ENCODE measurements around the gene UBE2J2.

The UBE2J2 gene

DNA sequence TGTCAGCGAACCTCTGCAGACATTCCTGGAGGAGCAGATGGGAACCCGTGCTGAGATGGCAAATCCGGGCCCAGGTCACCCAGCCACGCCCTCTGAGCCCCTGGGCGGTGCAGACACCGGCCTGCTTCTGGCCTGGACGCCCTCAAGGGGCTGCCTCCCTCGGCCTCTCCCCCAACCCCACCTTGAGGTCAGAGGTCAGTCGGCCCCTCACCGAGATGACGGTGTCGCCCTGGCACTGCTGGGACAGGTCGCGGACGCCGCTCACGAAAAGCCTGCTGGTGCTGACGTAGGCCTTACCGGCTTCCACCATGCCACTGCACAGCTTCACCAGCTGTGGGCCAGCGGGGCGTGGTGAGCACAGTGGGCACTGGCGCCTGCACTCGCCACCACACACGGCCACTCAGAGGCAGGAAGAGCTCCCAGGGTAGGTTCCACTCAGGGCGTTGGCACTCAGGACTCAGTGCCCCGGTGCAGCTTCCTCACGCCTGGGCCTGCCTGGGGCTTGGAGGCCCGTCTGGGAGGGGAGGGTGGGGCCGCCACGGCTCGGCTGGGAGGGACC lies 29.4 kb upstream of the UBE2J2 start:
- no peak overlapping the region for H3K4me2 ChIP-seq (ENCODE audit: low read length, poor library complexity, severe bottlenecking)
- no peak overlapping the region for H4K91ac ChIP-seq (ENCODE audit: low read length)
- no peak overlapping the region for H2BK12ac ChIP-seq (ENCODE audit: low read length in 2 of 2)
- H3K4me1 ChIP-seq (ENCODE audit: control insufficient read depth, insufficient read depth, low read depth, low read length) = peaks cover 51% of the 10 kb centered on the region
- WGBS = 91% methylated on average over 31 of the region's 31 CpGs
- H3K18ac ChIP-seq (ENCODE audit: low read depth in 1 of 2, low read length in 2 of 2) = no peak overlapping the region
- H2AK5ac ChIP-seq (ENCODE audit: low read length, severe bottlenecking) = no peak overlapping the region
- H2BK15ac ChIP-seq (ENCODE audit: low read depth, poor library complexity, severe bottlenecking) = no peak overlapping the region
- no peak overlapping the region for H3K4me3 ChIP-seq (ENCODE audit: insufficient read depth in 1 of 2, low read depth in 1 of 2, low read length in 2 of 2)
- peaks cover 21% of the 10 kb centered on the region for H3K79me1 ChIP-seq (replicated peaks; ENCODE audit: low read length, poor library complexity, severe bottlenecking)
- H2AFZ ChIP-seq (ENCODE audit: low read depth, low read length) = no peak overlapping the region
- no peak overlapping the region for H2BK120ac ChIP-seq (ENCODE audit: low read depth, low read length)
- no peak overlapping the region for H2BK5ac ChIP-seq (ENCODE audit: low read depth, low read length, poor library complexity, severe bottlenecking)
- H3K14ac ChIP-seq (ENCODE audit: low read length in 2 of 2) = no peak overlapping the region
- H3K27me3 ChIP-seq (ENCODE audit: control insufficient read depth in 1 of 2, insufficient read depth in 1 of 2, low read length in 2 of 2) = no peaks in the 10 kb centered on the region
- DNase-seq = no peak
- peak overlapping the region in 1 of 2 experiments; percentile 35 for H3K4ac ChIP-seq (ENCODE audit: low read depth in 1 of 2, low read length in 2 of 2)
- no peak overlapping the region for H3K27ac ChIP-seq (ENCODE audit: low read length, poor library complexity, severe bottlenecking)
- H3K36me3 ChIP-seq (ENCODE audit: control insufficient read depth in 1 of 2, insufficient read depth in 2 of 2, low read depth in 1 of 2, low read length in 2 of 2) = peaks cover 0 to 53% of the 10 kb centered on the region in 2 experiments
- no peaks in the 10 kb centered on the region for H3K9me3 ChIP-seq (ENCODE audit: control insufficient read depth, low read length)
- H3K9ac ChIP-seq (ENCODE audit: low read length) = no peak overlapping the region
- no peak overlapping the region for H4K8ac ChIP-seq (ENCODE audit: low read length)
- H3K23ac ChIP-seq (ENCODE audit: low read length in 2 of 2) = no peak overlapping the region

DNA sequence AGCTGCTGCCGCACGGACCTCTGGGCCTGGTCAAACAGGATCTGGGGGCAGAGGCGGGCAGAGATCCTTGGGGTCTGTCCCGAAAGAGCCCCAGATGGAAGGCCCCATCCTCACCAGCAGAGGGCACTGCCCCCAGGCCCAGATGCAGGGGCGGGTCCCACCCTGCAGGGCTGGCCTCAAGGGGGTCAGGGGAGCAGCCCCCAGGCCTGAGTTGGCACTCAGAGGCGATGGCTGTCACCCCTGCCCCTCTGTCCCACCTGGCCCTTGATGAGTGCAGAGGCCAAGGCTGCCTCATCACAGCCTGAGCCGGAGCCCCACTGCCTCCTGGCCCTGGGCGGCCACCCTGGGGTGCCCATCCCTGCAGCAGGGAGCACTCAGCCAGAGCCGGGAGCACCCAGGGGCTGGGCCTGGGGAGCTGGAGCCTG lies 28.4 kb upstream of the UBE2J2 start:
- Histone ChIP-seq H2BK120ac (ENCODE audit: low read depth, low read length) (no peak overlapping the region), H3K27ac (ENCODE audit: low read length, poor library complexity, severe bottlenecking) (no peak overlapping the region), H2AFZ (ENCODE audit: low read depth, low read length) (no peak overlapping the region), H3K9ac (ENCODE audit: low read length) (no peak overlapping the region), H3K18ac (ENCODE audit: low read depth in 1 of 2, low read length in 2 of 2) (no peak overlapping the region), H3K9me3 (ENCODE audit: control insufficient read depth, low read length) (no peaks in the 10 kb centered on the region), H3K4me2 (ENCODE audit: low read length, poor library complexity, severe bottlenecking) (no peak overlapping the region), H3K4me3 (ENCODE audit: insufficient read depth in 1 of 2, low read depth in 1 of 2, low read length in 2 of 2) (no peak overlapping the region), H3K36me3 (ENCODE audit: control insufficient read depth in 1 of 2, insufficient read depth in 2 of 2, low read depth in 1 of 2, low read length in 2 of 2) (peaks cover 0 to 59% of the 10 kb centered on the region in 2 experiments), H3K14ac (ENCODE audit: low read length in 2 of 2) (no peak overlapping the region), H3K4me1 (ENCODE audit: control insufficient read depth, insufficient read depth, low read depth, low read length) (peaks cover 48% of the 10 kb centered on the region), H3K27me3 (ENCODE audit: control insufficient read depth in 1 of 2, insufficient read depth in 1 of 2, low read length in 2 of 2) (no peaks in the 10 kb centered on the region), H2BK12ac (ENCODE audit: low read length in 2 of 2) (no peak overlapping the region), H3K4ac (ENCODE audit: low read depth in 1 of 2, low read length in 2 of 2) (no peak overlapping the region), H2AK5ac (ENCODE audit: low read length, severe bottlenecking) (no peak overlapping the region), H2BK15ac (ENCODE audit: low read depth, poor library complexity, severe bottlenecking) (peak overlapping the region; percentile 31), H4K8ac (ENCODE audit: low read length) (no peak overlapping the region), H4K91ac (ENCODE audit: low read length) (no peak overlapping the region), H3K23ac (ENCODE audit: low read length in 2 of 2) (no peak overlapping the region), H3K79me1 (replicated peaks; ENCODE audit: low read length, poor library complexity, severe bottlenecking) (peaks cover 21% of the 10 kb centered on the region), H2BK5ac (ENCODE audit: low read depth, low read length, poor library complexity, severe bottlenecking) (no peak overlapping the region)
- WGBS = 90% methylated on average over 9 of the region's 9 CpGs
- no peak for DNase-seq

DNA sequence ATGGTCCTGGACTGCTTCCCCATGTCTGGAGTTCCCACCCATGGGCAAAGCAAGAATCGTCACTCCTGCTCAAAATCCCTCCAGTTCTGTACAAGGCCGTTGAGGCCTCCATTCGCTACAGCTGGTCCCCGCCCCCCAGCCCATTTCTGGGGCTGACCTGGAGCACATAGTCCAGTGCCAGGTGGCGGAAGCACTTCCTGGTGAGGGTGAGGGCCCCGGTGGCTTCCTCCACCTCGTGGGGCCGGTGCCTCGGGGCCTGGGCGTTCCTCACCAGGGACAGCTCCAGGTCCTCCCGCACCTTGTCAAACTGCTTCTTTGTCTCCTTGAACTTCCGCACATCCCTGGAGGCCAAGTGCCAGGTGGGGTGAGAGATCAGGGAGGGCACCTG lies 26.7 kb upstream of the UBE2J2 start:
- H3K9ac ChIP-seq (ENCODE audit: low read length) = no peak overlapping the region
- H3K27me3 ChIP-seq (ENCODE audit: control insufficient read depth in 1 of 2, insufficient read depth in 1 of 2, low read length in 2 of 2) = no peaks in the 10 kb centered on the region
- H3K9me3 ChIP-seq (ENCODE audit: control insufficient read depth, low read length) = no peaks in the 10 kb centered on the region
- H2BK12ac ChIP-seq (ENCODE audit: low read length in 2 of 2) = no peak overlapping the region
- no peak overlapping the region for H2BK5ac ChIP-seq (ENCODE audit: low read depth, low read length, poor library complexity, severe bottlenecking)
- no peak overlapping the region for H2BK15ac ChIP-seq (ENCODE audit: low read depth, poor library complexity, severe bottlenecking)
- no peak overlapping the region for H3K23ac ChIP-seq (ENCODE audit: low read length in 2 of 2)
- H2AK5ac ChIP-seq (ENCODE audit: low read length, severe bottlenecking) = no peak overlapping the region
- H4K91ac ChIP-seq (ENCODE audit: low read length) = no peak overlapping the region
- H3K79me1 ChIP-seq (replicated peaks; ENCODE audit: low read length, poor library complexity, severe bottlenecking) = peaks cover 21% of the 10 kb centered on the region
- H3K4me2 ChIP-seq (ENCODE audit: low read length, poor library complexity, severe bottlenecking) = no peak overlapping the region
- 94% methylated on average over 12 of the region's 12 CpGs for WGBS
- H3K18ac ChIP-seq (ENCODE audit: low read depth in 1 of 2, low read length in 2 of 2) = no peak overlapping the region
- no peak overlapping the region for H3K4me3 ChIP-seq (ENCODE audit: insufficient read depth in 1 of 2, low read depth in 1 of 2, low read length in 2 of 2)
- no peak overlapping the region for H3K4ac ChIP-seq (ENCODE audit: low read depth in 1 of 2, low read length in 2 of 2)
- H2BK120ac ChIP-seq (ENCODE audit: low read depth, low read length) = no peak overlapping the region
- no peak overlapping the region for H2AFZ ChIP-seq (ENCODE audit: low read depth, low read length)
- peaks cover 1 to 72% of the 10 kb centered on the region in 2 experiments for H3K36me3 ChIP-seq (ENCODE audit: control insufficient read depth in 1 of 2, insufficient read depth in 2 of 2, low read depth in 1 of 2, low read length in 2 of 2)
- H3K4me1 ChIP-seq (ENCODE audit: control insufficient read depth, insufficient read depth, low read depth, low read length) = peaks cover 34% of the 10 kb centered on the region
- no peak for DNase-seq
- H3K27ac ChIP-seq (ENCODE audit: low read length, poor library complexity, severe bottlenecking) = no peak overlapping the region
- H3K14ac ChIP-seq (ENCODE audit: low read length in 2 of 2) = no peak overlapping the region
- H4K8ac ChIP-seq (ENCODE audit: low read length) = no peak overlapping the region

DNA sequence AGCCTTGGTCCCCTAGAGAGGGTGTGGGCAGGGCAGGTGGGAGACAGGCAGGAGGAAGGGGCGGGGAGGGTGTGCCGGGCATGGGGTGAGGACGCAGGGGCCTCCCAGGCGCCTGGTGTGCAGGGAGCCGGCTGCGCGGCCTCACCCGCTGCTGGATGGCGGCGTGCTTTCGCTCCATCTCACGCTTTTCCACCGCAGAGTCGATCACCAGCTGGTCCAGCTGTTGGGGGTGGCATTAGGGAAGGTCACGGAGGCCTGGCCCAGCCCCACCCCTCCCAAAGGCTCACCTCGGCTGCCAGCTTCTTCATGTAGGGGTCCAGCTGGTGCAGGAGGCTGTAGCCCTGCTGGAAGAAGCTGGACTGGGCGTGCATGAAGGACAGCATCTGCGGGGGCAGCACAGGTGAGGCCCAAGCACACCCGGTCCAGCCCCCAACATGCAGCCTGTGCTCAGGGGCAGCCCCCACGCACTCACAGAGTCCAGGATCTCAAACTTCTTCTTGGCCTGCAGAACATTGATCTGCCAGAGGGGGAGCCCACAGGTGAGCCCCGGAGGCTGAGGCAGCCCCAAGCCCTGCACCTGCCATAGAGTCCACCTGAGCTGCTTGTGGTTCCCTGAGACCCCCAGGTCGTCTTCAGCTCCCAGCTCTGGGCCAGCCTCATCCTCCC lies 26.2 kb upstream of the UBE2J2 start:
- H4K91ac ChIP-seq (ENCODE audit: low read length) = no peak overlapping the region
- no peak overlapping the region for H3K18ac ChIP-seq (ENCODE audit: low read depth in 1 of 2, low read length in 2 of 2)
- H2BK12ac ChIP-seq (ENCODE audit: low read length in 2 of 2) = no peak overlapping the region
- no peak overlapping the region for H3K14ac ChIP-seq (ENCODE audit: low read length in 2 of 2)
- no peak overlapping the region for H2BK120ac ChIP-seq (ENCODE audit: low read depth, low read length)
- no peak overlapping the region for H3K27ac ChIP-seq (ENCODE audit: low read length, poor library complexity, severe bottlenecking)
- no peak overlapping the region for H3K4me2 ChIP-seq (ENCODE audit: low read length, poor library complexity, severe bottlenecking)
- H3K9ac ChIP-seq (ENCODE audit: low read length) = no peak overlapping the region
- H3K23ac ChIP-seq (ENCODE audit: low read length in 2 of 2) = no peak overlapping the region
- H3K79me1 ChIP-seq (replicated peaks; ENCODE audit: low read length, poor library complexity, severe bottlenecking) = peaks cover 21% of the 10 kb centered on the region
- no peaks in the 10 kb centered on the region for H3K27me3 ChIP-seq (ENCODE audit: control insufficient read depth in 1 of 2, insufficient read depth in 1 of 2, low read length in 2 of 2)
- H3K4me1 ChIP-seq (ENCODE audit: control insufficient read depth, insufficient read depth, low read depth, low read length) = peaks cover 28% of the 10 kb centered on the region
- peaks cover 5 to 77% of the 10 kb centered on the region in 2 experiments for H3K36me3 ChIP-seq (ENCODE audit: control insufficient read depth in 1 of 2, insufficient read depth in 2 of 2, low read depth in 1 of 2, low read length in 2 of 2)
- no peak overlapping the region for H2BK5ac ChIP-seq (ENCODE audit: low read depth, low read length, poor library complexity, severe bottlenecking)
- H2AK5ac ChIP-seq (ENCODE audit: low read length, severe bottlenecking) = no peak overlapping the region
- peak overlapping the region in 1 of 2 experiments; percentile 7 for H3K4me3 ChIP-seq (ENCODE audit: insufficient read depth in 1 of 2, low read depth in 1 of 2, low read length in 2 of 2)
- no peak overlapping the region for H2AFZ ChIP-seq (ENCODE audit: low read depth, low read length)
- H3K4ac ChIP-seq (ENCODE audit: low read depth in 1 of 2, low read length in 2 of 2) = no peak overlapping the region
- H3K9me3 ChIP-seq (ENCODE audit: control insufficient read depth, low read length) = no peaks in the 10 kb centered on the region
- no peak overlapping the region for H4K8ac ChIP-seq (ENCODE audit: low read length)
- WGBS = 89% methylated on average over 15 of the region's 22 CpGs
- no peak for DNase-seq
- no peak overlapping the region for H2BK15ac ChIP-seq (ENCODE audit: low read depth, poor library complexity, severe bottlenecking)
